Activated effector memory CD4-positive, alpha-beta T cell treated with anti-CD3 and anti-CD28 coated beads, Interleukin-2, amount 50 U/mL, for 16 hours (primary cell): ENCODE results near the gene LRMDA.

ENCODE experiments used
- DNase-seq: peaks from one replicate; pipeline ENCODE4 v3.0.0-alpha.2; 2020

LRMDA gene

DNA sequence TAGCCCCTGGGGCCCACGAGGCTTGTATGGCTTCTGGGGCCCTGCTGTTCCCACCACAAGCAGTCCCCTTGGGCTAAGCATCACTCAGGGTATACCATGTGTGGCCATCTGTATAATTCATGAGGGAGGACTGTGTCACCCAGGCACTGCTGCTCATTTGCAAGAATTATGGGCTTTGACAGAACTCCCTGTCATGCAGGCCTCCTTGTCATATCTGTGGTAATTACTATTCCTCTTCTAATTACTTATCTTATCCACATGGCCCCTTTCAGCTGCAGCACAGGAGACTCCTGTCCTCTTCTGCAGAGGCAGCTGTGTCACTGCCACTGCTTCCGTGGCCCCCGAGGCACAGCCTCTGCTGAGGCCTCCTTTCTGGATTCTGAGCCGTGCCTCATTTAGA is 46.3 kb downstream of the LRMDA start:
- no peak for DNase-seq

DNA sequence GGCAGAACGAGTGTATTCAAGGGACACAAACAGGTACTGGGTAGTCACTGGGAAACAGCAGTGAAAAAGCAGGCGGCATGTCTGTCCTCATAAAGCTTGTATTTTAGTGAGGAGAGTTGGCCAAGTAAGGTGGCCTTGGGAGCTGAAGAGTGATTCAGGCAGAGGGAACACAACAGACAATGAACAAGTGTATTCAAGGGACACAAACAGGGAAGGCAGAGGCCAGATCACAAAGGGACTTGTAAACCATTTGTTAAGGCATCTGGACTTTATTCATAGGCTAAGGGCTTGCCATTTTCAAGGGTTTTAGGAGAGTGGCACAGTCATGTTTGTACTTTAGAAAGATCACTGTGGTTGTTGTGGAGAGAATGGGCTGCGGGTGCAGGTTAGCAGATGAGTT is 49.0 kb downstream of the LRMDA start:
- no peak for DNase-seq

DNA sequence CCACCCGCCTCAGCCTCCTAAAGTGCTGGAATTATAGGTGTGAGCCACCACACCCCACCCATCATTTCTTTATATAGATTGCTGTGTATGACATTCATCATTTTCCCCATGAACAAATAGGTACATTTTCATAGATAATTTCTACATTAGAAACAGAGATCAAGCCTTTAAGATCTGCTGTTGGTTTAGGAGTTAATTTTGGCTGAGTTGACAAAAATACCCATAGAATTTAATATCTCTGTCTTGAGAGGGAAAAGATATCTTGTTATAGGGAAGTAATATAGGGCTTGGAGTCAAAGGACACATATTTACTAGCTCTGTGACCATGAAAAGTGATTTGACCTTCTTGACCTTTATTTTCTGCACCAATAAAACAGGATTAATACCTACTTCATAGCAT is 51.8 kb downstream of the LRMDA start:
- no peak for DNase-seq

DNA sequence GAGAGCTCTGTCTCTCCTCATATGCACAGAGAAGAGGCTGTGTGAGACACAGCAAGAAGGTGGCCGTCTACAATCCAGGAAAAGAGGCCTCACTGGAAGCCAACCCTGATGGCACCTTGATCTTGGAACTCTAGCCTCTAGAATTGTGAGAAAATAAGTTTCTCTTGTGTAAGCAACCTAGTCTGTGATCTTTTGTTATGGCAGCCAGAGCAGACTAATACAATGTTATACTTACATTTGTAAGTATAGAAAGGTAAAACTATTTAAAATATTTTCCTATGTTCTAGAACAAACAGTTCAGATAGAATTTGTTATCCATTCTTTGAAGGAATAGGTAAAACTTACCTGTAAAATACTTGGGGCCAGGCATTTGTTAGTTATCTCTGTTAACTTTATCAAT is 53.3 kb downstream of the LRMDA start:
- no peak for DNase-seq

DNA sequence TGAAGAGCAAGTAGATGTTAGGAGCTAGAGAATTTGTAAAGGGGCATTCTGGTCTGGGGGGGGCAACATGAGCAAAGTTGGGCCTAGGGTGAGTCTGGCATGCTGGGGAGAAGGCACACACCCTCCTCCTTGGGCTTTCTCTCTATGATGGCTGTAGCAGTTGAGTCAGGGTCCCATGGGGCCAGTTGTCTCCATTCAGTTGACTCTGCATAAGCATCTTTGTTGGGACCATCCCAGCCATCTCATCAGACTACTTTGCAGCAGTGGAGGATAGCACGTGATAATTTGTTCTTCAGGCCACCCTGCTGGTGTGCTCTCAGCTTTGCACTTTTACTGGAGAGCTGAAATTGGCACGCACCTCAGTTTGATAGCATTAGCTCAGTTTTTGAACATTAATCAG is 55.2 kb downstream of the LRMDA start:
- DNase-seq, result no peak

DNA sequence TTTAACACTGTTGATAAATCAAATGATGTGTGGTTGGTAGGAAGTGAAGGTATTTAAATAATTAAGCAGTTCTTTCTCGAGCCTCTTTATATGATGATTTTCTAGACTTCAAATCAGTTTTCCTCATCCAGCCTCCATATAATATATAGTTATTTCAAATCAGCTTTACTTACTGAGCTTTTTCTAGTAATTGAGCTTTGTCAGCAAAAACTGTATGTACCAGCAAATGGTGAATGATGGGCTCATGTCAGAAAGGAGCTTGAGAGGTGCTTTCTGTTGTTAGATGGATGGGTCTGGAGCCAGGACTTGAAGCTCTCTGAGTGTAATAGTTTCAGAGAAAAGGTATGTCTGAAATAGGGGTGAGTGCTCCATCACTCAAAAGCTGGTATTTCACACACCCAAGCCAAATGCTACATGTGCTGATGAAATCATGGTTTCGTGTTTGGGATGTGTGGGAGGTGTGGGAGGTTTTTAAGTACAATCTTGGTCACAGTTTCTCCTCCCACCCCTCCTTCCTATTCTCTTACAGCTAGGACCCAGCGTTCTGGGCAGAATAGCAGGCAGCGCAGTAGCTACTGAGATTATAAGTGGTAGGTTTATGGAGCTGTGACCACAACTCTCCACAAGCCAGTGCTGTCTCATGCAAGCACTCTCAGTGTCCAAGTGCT is 55.8 kb downstream of the LRMDA start:
- DNase-seq, result no peak

DNA sequence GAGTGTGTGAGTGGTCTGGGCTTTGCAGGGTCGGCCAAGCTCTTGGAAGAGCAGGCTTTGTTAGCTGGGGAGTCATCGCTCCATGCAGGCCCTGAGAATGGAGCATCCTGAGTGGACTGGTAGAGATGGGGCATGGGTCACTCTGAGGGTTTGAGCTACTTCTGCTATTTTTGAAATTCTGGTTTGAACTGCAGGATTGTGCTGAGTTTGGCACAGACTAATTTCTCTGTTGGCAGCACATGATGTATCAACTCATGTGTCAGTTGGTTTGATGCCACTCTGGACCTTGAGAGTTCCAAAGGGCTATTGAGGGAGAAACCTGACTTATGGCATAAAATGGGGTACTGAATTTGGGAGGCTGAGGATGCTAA is 56.3 kb downstream of the LRMDA start:
- no peak for DNase-seq

DNA sequence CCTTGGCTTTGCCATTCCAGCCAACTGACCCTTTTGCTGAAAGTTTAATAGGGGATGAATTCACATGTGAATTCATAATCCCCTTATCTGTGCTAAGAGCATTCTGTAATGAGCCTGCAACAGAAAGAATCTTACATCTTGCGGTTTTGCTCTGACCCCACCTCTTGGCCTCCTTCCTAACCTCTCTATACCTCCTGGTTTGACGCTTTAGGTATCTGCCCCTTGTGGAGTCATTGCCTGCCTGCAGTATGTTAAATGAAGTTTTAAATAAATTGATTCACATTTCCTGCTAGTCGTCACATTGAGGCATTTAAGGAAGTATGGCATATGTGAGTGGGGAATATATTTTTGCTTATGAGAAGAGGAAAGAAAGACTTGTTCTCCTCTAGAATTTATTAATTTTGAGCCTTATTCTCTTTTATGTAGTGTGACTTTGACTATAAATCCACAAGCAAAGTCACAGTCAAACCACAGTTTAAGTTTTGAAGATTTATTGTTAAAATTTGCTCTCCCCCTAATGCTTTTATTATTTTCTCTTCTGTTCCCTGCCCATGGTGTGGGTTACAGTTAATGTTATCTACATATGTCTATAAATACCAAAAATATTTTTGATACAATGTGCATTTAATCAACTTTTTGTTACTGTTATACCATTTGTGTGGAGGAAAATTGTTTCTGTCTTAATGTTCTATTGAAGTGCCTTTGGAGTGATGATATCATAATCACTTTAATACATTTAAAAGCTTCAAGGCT is 60.9 kb downstream of the LRMDA start:
- DNase-seq, result no peak

DNA sequence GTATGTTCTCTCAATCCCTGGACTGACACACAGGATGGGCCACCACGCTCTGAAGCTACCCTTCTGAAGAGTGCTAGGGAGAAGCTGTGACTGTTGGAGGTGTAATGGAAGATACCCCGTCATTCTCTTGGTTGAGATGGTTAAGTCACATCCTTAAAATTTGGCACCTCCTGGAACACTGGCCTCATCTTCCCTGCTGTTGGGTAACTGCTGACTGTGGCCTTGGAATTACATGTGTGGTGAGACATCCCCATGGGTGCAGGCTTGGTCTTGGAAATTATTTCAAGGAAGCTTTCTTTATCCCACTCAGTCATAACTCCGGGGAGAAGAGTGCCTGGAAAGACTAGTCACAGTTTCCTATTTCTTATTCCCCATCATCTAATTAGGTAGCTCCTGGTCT is 62.0 kb downstream of the LRMDA start:
- no peak for DNase-seq

DNA sequence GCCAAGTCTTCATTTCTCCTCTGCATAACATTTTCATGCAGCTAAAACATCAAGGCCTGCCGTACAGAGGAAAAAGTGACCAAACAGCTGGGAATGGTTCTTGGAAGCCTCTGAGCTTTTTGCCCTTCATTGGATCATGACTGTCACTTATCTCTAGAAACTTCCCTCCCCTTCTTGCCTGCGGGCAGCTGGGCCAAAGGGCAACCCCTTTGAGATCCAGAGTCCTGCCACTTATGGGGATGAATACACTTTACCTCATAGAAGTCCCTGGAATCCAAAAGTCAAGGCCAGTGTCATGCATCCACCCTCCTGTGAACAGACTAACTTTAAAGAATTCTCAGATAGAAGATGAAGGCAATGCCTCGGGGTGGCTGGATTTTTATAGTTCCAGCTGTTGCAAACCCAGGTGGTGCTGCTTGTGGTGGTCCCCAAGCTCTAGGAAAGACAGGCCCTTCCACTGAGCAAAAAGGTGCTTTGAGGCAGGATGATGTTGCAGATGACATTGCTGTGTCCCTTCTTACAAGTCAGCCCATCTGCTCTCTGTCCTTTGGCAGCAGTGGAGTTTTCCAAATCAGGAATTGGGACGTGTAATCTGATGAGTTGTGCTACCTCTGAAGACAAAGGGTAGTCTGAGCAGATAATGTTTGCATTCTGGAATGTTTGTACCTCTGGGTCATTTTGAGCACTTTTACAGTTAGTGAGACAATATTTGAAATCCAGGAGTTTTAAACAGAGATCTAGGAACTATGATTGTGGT is 64.2 kb downstream of the LRMDA start:
- DNase-seq, result no peak

DNA sequence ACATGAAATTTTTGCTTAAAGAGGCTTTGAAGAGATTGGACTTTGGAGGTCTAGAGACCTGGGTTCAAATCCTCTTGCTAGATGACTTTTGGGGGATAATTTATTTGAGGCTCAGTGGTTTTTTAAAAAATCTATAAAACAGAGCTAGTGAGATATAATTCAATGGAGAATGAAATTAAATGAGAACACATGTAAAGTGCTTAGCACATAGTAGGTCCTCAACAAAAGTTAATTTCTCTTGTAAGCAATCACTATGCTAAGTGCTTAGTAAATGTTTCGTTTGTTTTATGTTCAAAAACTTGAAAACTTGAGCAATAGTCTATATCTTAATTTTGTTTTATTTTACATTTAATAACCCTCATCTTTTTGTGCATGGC is 64.8 kb downstream of the LRMDA start:
- no peak for DNase-seq

DNA sequence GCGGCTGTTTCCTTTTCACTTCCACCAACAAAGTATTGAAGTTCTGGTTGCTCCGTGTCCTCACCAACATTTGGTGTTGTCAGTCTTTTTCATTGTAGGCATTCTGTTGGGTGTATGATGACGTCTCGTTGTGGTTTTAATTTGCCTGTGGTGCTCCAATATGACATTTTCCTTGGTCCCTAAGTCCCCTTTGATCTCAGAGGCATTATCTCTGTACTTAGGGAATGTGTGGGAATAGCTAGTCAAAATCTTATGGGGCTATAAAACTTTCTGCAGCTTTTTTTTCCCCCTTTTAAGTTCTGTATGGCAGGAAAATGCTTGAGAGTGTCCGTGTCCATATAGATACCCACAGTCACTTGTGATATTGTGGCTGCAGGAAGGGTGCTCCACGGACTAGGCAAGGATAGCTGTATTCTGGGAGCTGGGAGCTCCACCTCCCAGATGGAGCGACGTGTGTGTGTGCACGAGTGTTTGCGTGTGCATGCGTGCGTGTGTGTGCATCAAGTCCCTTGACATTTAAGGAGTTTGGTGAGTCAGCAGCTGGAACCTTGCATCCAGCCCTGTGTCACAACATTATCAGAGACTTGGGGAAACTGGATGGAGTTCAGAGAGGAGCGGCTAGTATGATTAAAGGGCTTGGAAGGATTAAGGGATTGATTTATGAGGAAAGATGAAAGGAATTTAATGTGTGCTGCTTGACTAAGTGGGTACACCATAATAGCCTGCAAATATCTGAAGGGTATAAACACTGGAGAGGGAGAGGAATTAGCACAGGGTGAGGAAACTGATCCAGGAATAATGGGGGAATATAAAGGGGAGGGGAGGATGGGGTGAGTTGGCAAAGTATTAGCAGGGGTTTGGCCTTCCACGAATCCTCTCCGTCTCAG is 66.8 kb downstream of the LRMDA start:
- no peak for DNase-seq

DNA sequence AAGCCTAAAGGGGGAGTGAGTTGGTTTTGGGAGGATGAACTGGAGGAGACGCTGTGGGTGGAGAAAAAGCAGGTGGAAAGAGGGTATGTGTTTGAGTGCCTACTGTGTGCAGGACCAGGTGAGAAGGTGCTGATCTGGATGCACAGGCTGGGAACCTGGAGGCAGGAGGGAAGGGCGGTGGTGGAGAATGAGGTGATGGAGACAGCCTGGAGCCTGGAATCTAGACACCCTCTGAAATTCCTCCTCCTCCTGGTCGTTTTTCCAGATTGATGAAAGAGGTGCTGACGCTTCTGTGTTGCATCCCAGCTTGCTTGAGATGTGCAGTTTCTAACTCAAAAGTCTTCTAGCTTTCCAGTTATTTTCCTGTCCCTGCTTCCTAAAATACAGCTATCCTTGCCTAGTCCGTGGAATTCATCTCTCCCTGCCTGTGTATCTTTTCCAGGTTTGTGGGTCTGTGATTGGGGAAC is 67.5 kb downstream of the LRMDA start:
- no peak for DNase-seq

DNA sequence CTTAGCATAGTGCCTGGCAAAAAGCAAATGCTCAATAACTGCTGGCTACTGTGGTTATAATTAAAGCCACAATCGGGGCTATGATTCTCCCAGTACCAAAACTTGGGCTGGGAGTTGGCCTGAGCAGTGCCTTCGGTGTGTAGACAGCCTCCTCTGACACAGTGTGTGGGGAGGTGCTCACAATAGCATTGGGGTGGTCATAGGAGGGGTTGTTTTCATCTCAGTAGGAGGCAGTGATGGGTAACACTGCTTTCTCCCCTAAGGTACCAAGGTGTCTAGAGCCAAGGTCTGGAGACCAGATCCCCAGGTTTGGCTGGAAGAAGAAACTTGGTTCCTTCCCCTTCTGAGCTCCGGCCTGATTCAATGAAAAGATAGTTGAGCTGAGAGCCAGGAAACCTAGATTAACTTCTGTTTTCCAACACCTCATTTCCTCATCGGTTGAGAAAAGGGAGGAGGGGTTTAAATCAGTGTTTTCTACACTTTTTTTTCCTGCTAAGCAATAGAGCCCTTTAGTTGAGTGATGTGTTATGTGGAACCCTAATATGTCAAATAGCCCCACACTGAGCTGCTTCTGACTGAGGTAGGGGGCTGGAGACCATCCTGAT is 68.2 kb downstream of the LRMDA start:
- no peak for DNase-seq

DNA sequence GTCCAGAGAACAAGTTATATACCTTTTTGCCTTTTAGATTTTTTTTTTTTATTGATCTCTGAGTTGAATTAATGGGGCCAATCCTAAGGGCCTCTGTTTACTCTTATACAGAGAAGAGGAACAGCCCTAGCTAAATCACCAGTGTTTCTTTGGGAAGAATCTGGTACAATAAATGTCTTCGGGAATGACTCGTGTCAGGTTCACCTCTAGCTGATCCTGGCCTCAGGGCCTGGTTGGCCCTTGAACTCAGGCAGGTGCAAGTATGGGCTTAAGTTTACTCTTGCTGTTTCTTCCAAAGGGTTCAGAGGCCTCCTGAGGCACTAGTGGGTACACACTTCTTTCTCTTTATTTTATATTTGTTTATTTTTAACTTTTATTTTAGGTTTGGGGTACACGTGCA is 71.0 kb downstream of the LRMDA start:
- DNase-seq, result no peak

DNA sequence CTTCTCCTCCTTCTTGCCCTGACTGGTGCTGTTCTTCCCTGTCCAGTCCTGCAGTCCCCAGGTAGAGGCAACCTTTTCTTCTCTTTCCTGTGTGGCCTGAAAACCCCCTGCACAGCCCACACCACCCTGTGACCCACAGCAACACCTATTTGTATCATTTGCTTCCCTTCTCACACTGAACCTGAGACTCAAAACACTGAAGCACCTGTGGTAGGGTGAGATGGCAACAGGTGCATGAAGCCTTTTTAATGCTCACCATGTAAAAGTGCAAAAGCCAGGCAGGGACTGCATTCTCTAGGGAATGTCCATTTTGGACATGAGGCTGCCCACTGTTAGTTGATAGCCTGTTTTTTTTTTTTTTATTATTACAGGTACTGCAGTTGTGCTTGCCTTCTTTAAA is 71.4 kb downstream of the LRMDA start:
- no peak for DNase-seq

DNA sequence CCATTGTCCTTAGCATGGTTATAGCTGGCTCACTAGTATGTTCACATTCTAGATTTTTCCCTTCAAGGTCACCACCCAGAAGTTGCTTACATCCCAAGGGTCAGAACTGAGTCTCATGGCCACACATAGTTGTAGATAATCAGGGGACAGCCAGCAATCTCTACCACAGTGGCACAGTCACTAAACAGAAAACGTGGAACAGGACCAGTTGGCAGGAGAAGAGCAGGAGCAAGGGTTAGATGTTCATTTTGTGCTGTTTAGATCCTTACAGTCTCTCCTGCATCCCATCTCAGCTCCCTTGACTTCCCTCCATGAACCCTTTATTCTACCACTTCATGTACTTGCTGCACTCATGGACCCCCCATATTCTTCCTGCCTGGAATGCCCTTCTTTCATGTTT is 73.9 kb downstream of the LRMDA start:
- DNase-seq, result no peak

DNA sequence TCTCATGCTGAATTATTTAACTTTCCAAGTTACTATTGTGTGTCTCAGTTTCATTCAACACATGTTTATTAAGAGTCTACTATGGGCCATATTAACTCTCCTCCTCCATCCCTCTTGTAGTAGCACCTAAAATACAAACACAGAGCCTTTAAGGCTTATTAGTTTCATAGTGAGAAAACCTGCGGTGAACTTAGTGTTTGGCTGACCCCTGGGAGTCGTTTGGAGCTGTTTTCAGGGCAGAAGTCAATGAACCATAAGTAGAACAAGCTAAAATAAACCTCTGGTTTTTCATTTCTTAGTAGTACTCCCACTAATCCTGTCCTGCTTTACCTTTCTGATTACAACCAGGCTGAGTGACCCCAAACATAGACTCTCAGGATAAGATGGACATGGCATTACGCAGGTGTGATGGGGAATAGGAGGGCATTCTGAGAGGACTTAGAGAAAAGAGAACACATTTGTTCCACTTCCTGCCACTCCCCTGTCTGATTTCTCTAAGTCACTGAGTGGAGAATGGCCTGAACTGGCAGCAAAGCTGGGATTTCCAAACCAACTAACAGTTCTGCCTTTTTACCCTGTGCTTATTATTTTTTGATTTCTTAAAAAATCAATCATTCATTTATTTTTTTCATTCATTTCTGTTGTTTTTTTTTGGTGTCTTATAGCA is 74.5 kb downstream of the LRMDA start:
- DNase-seq, result no peak

DNA sequence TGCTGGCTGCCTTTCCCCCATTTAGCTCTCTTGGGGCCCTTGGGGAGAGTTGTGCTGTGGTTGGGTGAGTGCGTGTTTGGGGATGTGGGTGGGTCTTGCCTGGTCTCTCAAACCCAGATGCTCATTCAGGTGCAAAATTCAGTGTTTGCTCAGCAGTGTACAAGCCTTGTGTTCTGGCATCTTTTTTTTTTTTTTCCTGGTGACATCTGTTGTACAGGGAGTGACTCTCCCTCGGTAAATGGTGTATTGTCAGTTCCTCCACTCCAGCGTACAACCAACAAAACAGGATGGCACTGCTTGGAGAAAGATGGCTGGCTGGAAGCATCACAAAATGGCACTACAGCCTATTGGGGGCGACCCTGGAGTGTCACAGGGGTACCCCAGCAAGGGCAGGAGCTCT is 75.5 kb downstream of the LRMDA start:
- DNase-seq, result no peak

DNA sequence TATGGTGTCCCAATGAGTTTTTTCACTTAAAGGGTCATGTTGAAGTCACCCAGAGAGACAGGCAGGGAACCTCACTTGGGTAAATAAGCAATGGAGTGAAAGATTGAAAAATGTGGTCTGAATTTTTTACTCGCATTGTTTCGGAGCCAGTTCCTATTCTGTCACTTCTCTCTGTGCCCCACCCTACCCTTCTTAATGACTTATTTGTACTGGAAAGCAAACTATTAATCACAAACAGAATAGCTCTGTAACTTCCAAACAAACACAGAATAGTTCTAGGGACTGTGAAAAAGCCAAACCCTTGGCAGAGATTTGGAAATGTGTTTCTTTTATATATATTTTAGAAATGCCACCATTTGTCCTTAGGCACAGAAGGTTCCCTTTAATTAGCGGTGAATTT is 76.0 kb downstream of the LRMDA start:
- DNase-seq, result no peak

DNA sequence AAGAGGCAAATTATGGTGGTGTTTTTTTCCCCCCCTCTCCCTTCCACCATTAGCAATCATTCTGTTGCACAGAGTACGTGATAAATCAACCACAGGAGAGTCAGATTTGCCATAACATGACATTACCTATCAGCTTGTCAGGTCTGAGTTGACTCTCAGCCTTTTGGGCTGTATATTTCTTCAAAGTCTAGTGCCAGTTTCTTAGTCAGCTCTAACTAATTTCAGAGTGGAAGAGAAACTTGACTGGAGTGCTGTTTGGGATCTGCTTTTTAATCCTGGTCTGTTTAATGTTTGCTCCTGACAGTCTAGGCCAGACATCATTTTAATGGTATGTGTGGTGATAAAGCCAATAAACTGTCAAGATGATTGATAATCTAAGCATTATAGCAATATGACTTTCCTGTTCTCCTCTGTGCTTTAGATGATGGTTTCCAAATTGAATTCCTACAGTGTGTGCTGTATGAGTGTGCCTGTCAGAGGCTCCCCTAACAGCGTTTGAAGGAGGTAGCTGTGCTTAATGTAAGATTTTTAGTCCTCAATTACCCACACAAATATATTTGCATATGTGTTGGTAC is 76.9 kb downstream of the LRMDA start:
- no peak for DNase-seq

DNA sequence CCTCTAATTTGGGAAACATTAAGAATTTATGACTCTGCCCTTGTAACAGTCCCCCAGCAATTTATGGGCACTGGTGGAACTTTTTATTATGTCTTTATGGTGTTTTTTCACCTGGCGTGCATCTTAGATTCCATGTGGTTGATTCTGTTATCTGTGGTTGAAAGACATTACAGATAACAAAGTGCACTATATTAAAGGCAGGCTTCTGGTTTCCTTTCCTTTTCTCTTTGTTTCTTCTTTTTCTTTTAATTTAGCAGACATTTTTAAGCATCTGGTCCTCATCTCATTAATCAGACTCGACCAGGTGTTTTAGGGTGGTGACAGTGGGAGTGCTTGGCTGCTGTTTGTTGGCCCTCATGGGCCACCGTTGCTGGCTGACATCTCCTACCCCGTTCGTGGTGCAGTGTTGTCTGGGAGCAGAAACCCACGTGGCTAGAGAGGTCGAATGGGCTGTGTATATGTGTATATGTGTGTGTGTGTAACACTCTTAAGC is 77.4 kb downstream of the LRMDA start:
- DNase-seq, result no peak
